Mucosa of descending colon (tissue), 3 donors: ENCODE measurements around the gene NES. TPM values are rescaled to one million over a fixed set of nuclear protein-coding genes. Genes with fewer than 3 reads are reported as not detected.

Source experiments
- ATAC-seq: fragments of 200-7000 bp; cut with Tn5 transposase; one replicate; pipeline ENCODE4 v1.9.1; 2020; ENCODE audit warnings: mild to moderate bottlenecking, moderate library complexity
- DNase-seq, 3 donors: peaks; one replicate each; pipeline ENCODE4 v3.0.0-alpha.2; 2020
- H3K36me3 ChIP-seq: fragments of 200-600 bp; one replicate; pipeline ENCODE4 v1.8.0; 2021; ENCODE audit warnings: low read depth, mild to moderate bottlenecking
- H3K4me1 ChIP-seq: fragments of 200-600 bp; one replicate; pipeline ENCODE4 v1.8.0; 2021; ENCODE audit warnings: low read depth, mild to moderate bottlenecking
- H3K4me3 ChIP-seq: fragments of 200-600 bp; one replicate; pipeline ENCODE4 v1.8.0; 2021; ENCODE audit warnings: mild to moderate bottlenecking
- H3K9me3 ChIP-seq: fragments of 200-600 bp; one replicate; pipeline ENCODE4 v1.8.0; 2021; ENCODE audit warnings: mild to moderate bottlenecking
- CTCF ChIP-seq: fragments of 200-600 bp; IDR thresholded peaks from one replicate; pipeline ENCODE4 v1.8.0; 2022; ENCODE audit warnings: antibody characterized with exemption, mild to moderate bottlenecking
- intact Hi-C, 2 donors: fragments of 100-400 bp; cut with DNase I in 1 of 2; cut with micrococcal nuclease in 1 of 2; formaldehyde crosslinking; loops; one replicate each; pipeline versions ENCODE4 v1.11.0 to v1.11.1; 2022; cut with DNase I, micrococcal nuclease
- total RNA-seq, 3 donors: library from RNA; stranded (reverse); fragmentation: NEBNext Ultra II Directional in 2 of 3; extraction: Animal tissue kit (Norgen Biotek cat#: 25700) in 2 of 3; gene quantifications; one replicate each; pipeline versions ENCODE4 v1.2.1 to v1.2.4, GENCODE V29; 2021 to 2023
- donor health status: DM: no; HTN: no; CAD: no; lungs with moderate emphysema.
- donor health status: DM: no; HTN: no; CAD: no.
- donor health status: DM: no; HTN: yes; CAD: no.

NES gene
- total RNA-seq, 3 donors from 2014 or later = 3.0 to 11.4 (median 6.4) TPM

- ATAC-seq (no peak), DNase-seq (no peak)
- no peak overlapping the region for H3K4me3 ChIP-seq
- no peaks in the 10 kb centered on the region for H3K9me3 ChIP-seq
- intact Hi-C loops = no loop called here
- no peak for TF ChIP-seq CTCF
- no peaks in the 10 kb centered on the region for H3K36me3 ChIP-seq
- peaks cover 1% of the 10 kb centered on the region for H3K4me1 ChIP-seq
These were observed 29.9 kb downstream of the NES start for GRCh38 chr1:156647351-156647750.

GRCh38 chr1:156646738-156647211 is 30.4 kb downstream of the NES start:
- no peaks in the 10 kb centered on the region for H3K9me3 ChIP-seq
- H3K4me3 ChIP-seq = no peak overlapping the region
- H3K36me3 ChIP-seq = no peaks in the 10 kb centered on the region
- no peak for DNase-seq
- peaks cover 6% of the 10 kb centered on the region for H3K4me1 ChIP-seq
- intact Hi-C loops = no loop called here
- ATAC-seq = no peak
- no peak for TF ChIP-seq CTCF

GRCh38 chr1:156645666-156646065 is 31.5 kb downstream of the NES start:
- Histone ChIP-seq H3K4me1 (peaks cover 6% of the 10 kb centered on the region), H3K9me3 (no peaks in the 10 kb centered on the region), H3K36me3 (no peaks in the 10 kb centered on the region), H3K4me3 (no peak overlapping the region)
- no peak for DNase-seq
- ATAC-seq = no peak
- intact Hi-C loops = no loop called here
- TF ChIP-seq CTCF = no peak

- Histone ChIP-seq H3K36me3 (no peaks in the 10 kb centered on the region), H3K4me3 (no peak overlapping the region), H3K4me1 (peaks cover 6% of the 10 kb centered on the region), H3K9me3 (no peaks in the 10 kb centered on the region)
- intact Hi-C loops = no loop called here
- no peak for ATAC-seq
- no peak for DNase-seq
- TF ChIP-seq CTCF = no peak
These were observed 32.2 kb downstream of the NES start for GRCh38 chr1:156645056-156645455.

- TF ChIP-seq CTCF = no peak
- H3K4me3 ChIP-seq = no peak overlapping the region
These were observed 32.6 kb downstream of the NES start for GRCh38 chr1:156644640-156645039.

GRCh38 chr1:156644146-156644545 is 33.1 kb downstream of the NES start:
- Histone ChIP-seq H3K9me3 (no peaks in the 10 kb centered on the region), H3K36me3 (no peaks in the 10 kb centered on the region), H3K4me1 (peaks cover 6% of the 10 kb centered on the region), H3K4me3 (no peak overlapping the region)
- no peak for ATAC-seq
- DNase-seq = no peak
- TF ChIP-seq CTCF = no peak
- intact Hi-C loops = no loop called here

More at GRCh38 chr1:156644640-156645039, 32.6 kb downstream of the NES start:
- Histone ChIP-seq H3K36me3 (no peaks in the 10 kb centered on the region), H3K4me1 (peaks cover 6% of the 10 kb centered on the region), H3K9me3 (no peaks in the 10 kb centered on the region)
- ATAC-seq = no peak
- DNase-seq = no peak
- intact Hi-C loops = no loop called here
